AG09319 (cell line): Measurements from ENCODE around the gene GLDN.

Source experiments
- DNase-seq: peaks from one replicate; pipeline ENCODE4 v3.0.0-alpha.2; 2010; ENCODE audit warnings: low read depth; ENCODE audit errors: extremely low read depth
- CTCF ChIP-seq: IDR thresholded peaks from 2 replicates; pipeline ENCODE4 v1.5.1; 2011; ENCODE audit warnings: low read depth, mild to moderate bottlenecking, inconsistent platforms, low read length, moderate library complexity

GLDN gene

GRCh38 chr15:51335087-51335486 lies 6.4 kb upstream of the GLDN start:
- TF ChIP-seq CTCF = no peak
- no peak for DNase-seq

- no peak for DNase-seq
- TF ChIP-seq CTCF = no peak
These were observed 5.7 kb upstream of the GLDN start for GRCh38 chr15:51335538-51336410.

- no peak for DNase-seq
- TF ChIP-seq CTCF = no peak
These were observed 3.0 kb upstream of the GLDN start, which contains the start of gene CYP19A1 for GRCh38 chr15:51338496-51338895. CYP19A1 (minus strand) TSS chr15:51338596; CDS start chr15:51242912, 95,684 bp downstream.

- DNase-seq = no peak
- no peak for TF ChIP-seq CTCF
These were observed 958 bp downstream of the GLDN start for GRCh38 chr15:51342227-51342999.

GRCh38 chr15:51343466-51343865 lies 2.0 kb downstream of the GLDN start:
- TF ChIP-seq CTCF = no peak
- no peak for DNase-seq

GRCh38 chr15:51346136-51346535 lies 4.7 kb downstream of the GLDN start:
- DNase-seq = no peak
- TF ChIP-seq CTCF = no peak

GRCh38 chr15:51348688-51349087 lies 7.2 kb downstream of the GLDN start:
- TF ChIP-seq CTCF = no peak
- no peak for DNase-seq
